Fibroblast of skin of right quadriceps (primary cell): ENCODE measurements around the gene MOK.

Experiments
- DNase-seq: peaks from one replicate; pipeline ENCODE4 v3.0.0-alpha.2; 2013

MOK gene

GRCh38 chr14:102200690-102201352, 104.1 kb downstream of the MOK start:
- no peak for DNase-seq

DNA sequence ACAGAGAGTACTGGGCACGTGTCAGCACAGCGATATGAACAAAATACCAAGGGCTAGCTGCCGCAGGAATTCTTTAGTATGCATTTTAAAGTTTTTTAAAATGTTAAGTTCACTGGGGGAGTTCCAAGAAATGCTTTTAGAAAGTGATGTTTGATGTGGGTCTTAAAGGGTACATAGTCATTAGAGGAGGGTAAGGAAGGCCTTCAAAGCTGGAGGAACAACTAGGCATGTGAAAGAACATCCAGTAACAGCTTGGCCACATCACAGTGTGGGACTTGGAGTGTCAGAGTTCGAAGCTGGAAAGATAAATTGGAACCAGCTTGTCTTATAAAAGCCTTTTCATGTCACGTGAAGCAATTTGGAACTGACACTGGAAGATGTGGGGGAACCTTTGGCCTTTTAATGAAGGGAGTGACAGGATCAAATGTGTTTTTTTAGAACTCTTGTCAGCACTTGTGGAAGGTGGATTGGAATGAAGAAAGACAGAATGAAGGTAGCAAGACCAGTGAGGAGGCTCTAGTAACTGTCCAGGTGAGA, 107.6 kb downstream of the MOK start:
- no peak for DNase-seq

GRCh38 chr14:102196902-102197230, 108.1 kb downstream of the MOK start:
- no peak for DNase-seq

DNA sequence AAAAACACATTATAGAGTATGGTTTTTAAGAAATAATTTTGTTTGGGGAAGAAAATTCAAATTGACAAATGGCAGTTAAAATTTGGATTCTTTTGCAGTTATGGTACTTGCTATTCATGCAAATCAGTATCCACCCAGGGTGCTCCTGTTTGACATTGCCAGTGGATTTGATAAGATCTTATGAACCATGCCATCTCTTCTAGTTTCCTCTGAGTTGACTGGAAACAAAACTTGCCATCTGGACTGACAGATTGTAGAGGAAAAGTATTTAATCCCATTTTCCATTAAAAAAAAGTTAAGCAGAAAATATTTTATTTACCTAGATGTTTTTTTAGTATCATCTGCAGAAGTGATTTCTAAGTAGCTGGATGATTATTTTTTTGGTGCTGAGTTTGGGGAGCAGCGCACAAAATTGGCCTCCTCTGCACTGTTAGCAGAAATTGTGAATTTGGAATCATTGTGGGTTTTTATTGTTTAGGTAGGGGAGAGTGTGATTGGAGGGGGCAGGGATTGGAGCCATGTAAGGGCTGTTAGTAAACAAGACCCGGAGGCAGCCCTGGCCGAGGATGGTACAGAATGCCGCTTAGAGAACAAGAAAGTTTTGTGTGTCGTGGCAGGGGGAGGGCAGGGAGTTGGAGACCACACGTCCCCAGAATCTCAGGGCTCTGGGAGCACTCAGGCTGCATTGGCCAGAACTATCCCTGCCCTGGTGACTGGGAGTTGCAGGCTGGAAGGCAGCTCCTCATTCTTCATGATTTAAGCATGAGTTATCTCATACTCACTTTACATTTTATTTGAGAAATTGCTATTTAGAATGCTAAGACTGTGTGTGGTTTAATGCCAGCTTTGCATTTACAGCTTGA, 108.7 kb downstream of the MOK start:
- no peak for DNase-seq

DNA sequence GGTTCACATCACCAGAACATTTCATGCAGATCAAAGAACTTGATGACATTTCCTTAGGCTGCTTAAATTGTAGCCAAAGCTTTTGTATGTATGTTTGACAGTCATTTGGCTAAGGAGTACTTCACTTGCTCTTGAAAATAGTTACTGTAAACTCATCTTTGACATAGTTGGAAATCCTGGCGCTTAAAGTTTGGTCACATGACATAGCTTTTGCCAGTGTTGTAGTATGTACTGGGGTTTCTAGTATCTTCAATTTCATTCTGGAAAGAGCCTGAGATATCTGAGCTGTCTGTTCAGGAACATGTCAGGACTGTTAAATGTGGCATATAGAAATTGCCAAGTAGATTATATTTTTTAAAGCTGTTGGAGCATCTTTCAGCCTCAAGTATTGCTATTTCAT, 109.5 kb downstream of the MOK start:
- no peak for DNase-seq

DNA sequence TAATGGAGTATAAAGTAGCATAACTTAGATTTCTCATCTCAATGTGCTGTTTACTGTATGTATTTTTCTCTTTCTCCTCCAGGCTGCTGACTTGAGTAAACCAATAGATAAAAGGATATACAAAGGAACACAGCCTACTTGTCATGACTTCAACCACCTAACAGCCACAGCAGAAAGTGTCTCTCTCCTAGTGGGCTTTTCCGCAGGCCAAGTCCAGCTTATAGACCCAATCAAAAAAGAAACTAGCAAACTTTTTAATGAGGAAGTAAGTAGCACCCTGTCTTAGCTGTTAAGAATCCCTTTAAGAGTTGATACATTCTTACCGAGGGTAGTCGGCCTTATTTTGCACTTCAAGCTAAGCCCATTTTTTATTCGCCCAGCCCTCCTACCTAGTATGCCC, 110.1 kb downstream of the MOK start:
- DNase-seq: no peak

DNA sequence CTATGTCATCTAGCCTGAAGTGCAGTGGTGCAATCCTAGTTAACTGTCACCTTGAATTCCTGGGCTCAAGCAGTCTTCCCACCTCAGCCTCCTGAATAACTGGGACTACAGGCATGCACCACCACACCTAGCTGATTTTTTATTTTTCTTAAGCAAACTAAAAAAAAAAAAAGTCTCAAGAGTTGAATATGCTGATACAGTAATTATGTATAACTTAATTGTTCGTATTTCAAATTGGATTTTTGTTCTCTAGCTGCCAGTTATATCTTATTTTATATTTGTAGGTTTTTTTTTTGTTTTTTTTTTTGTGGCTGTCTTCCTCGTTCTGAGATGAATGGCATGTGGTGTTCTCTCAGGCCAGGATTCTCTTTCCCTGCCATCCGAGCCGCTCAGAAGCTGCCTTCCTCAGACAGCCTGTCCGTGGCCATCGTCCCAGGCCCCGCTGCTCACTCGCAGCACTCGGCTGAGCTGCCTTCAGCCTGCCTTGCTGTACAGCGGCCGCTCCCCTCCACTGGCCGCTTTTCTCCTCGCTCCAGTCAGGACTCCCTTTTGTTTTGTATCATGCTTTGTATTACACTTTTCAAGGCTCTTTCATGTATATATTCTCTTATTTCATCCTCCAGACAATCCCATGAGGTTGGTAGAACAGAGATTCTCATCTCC, 112.0 kb downstream of the MOK start:
- no peak for DNase-seq

GRCh38 chr14:102189874-102190273, 115.1 kb downstream of the MOK start:
- no peak for DNase-seq

DNA sequence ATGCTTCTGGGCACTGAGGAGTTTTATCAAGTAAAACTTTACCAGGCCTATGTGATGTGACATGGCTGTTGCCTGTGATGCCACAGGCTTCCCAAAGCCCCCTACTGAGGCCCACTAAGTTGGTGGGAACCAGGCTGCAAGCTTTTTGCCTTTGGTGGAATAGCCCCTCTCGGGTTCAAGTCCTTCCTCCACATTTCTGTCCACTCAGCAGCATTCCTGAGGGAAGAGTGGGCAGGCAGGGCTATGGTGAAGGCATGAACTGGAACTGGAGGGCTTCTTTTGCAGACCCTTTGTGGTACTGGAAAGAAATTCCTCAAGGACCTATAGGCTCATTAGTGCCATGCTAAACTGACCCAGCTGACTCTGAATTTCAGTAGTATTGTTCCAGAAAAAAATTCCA, 116.8 kb downstream of the MOK start:
- no peak for DNase-seq

- DNase-seq: no peak
Measured at GRCh38 chr14:102187568-102188001, 117.4 kb downstream of the MOK start.

DNA sequence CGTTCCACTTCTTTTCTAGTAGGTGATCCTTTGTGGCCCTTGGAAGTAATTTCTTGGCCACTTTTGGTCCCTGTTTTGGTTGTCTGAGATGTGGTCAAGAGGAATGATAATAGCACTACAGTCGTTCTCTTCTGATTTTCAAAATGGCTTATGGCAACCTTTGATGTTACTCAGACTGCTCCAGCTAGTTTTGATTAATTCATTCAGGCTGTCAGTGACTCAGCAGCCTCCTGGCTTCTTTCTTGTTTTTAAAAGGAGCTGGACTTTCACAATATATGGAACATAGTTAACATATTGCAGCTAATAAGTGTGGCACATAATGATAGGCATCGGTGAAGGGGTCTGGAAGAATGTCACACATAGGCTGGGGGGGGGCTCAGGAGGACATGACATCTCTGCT, 117.9 kb downstream of the MOK start:
- DNase-seq: peak; percentile 84

DNA sequence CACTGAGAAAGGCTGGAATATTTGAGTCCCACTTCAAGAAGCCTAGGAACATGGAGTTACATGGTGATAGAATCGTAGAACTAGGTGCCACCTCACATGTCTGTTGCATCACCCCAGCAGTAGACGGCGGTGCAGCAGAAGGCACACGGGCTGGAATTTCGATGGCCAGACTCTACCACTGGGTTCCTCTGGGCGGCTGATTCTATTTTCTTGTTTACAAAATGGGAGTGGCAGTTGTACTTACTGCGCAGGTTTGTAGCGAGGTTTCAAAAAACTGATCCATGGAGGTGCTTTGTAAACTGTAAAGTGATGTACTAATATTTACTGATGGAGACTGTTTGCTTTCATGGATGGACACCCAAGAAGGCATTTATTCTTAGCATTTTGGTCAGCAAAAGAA, 119.6 kb downstream of the MOK start:
- DNase-seq: no peak

- no peak for DNase-seq
Measured at GRCh38 chr14:102184316-102185035, 120.5 kb downstream of the MOK start.

- DNase-seq: no peak
Measured at GRCh38 chr14:102183886-102184285, 121.1 kb downstream of the MOK start.

GRCh38 chr14:102182936-102183619, 121.9 kb downstream of the MOK start:
- peak; percentile 53 for DNase-seq

DNA sequence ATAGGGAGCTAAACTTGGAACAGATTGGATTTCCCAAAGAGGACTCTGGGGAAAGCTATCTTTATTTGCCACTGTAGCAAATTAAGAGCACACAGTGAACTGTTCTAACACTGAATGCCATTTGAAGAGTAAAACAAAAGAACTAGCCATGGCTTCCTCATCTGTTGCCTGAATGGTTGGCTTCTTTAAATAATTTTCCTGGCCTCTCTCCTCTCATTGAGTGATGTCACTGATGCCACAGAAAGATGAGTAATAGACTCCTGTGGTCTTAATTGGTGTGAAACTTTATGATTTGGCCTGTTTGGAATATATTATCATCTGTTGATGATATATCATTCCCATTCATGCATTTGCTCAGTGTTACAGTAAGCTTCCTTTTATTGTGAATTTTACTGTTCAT, 122.8 kb downstream of the MOK start:
- peak; percentile 83 for DNase-seq

GRCh38 chr14:102181187-102181586, 123.8 kb downstream of the MOK start:
- DNase-seq: no peak

- no peak for DNase-seq
Measured at GRCh38 chr14:102180248-102180998, 124.5 kb downstream of the MOK start.
